ENCODE data around the gene RSAD1.

RSAD1 gene

GRCh38 chr17:50508573-50509460 is 30.2 kb downstream of the RSAD1 start:
- TF ChIP-seq CTCF (conservative IDR thresholded peaks at IDR 0.05; ENCODE audit: low read depth, low read length): no peak
- H3K4me3 ChIP-seq (ENCODE audit: low read depth, low read length): peak overlapping the region; percentile 56
- DNase-seq (ENCODE audit: low read depth): no peak

GRCh38 chr17:50511058-50511457 is 32.4 kb downstream of the RSAD1 start:
- no peak for TF ChIP-seq CTCF (conservative IDR thresholded peaks at IDR 0.05; ENCODE audit: low read depth, low read length)
- no peak overlapping the region for H3K4me3 ChIP-seq (ENCODE audit: low read depth, low read length)
- DNase-seq (ENCODE audit: low read depth): peak; percentile 63

- no peak overlapping the region for H3K4me3 ChIP-seq (ENCODE audit: low read depth, low read length)
- DNase-seq (ENCODE audit: low read depth): no peak
- no peak for TF ChIP-seq CTCF (conservative IDR thresholded peaks at IDR 0.05; ENCODE audit: low read depth, low read length)
These were observed 34.8 kb downstream of the RSAD1 start for GRCh38 chr17:50513495-50513894.

GRCh38 chr17:50514388-50514787 is 35.7 kb downstream of the RSAD1 start:
- TF ChIP-seq CTCF (conservative IDR thresholded peaks at IDR 0.05; ENCODE audit: low read depth, low read length): no peak
- H3K4me3 ChIP-seq (ENCODE audit: low read depth, low read length): no peak overlapping the region
- DNase-seq (ENCODE audit: low read depth): no peak

GRCh38 chr17:50514936-50515702 is 36.5 kb downstream of the RSAD1 start:
- no peak overlapping the region for H3K4me3 ChIP-seq (ENCODE audit: low read depth, low read length)
- peak; percentile 41 for DNase-seq (ENCODE audit: low read depth)
- no peak for TF ChIP-seq CTCF (conservative IDR thresholded peaks at IDR 0.05; ENCODE audit: low read depth, low read length)

GRCh38 chr17:50517011-50517410 is 38.4 kb downstream of the RSAD1 start:
- DNase-seq (ENCODE audit: low read depth): no peak
- no peak for TF ChIP-seq CTCF (conservative IDR thresholded peaks at IDR 0.05; ENCODE audit: low read depth, low read length)
- no peak overlapping the region for H3K4me3 ChIP-seq (ENCODE audit: low read depth, low read length)
